Spleen (tissue), 11 donors: ENCODE data around the gene LIN37. TPM values are rescaled to one million over a fixed set of nuclear protein-coding genes. Genes with fewer than 3 reads are reported as not detected.

Experiments used
- DNase-seq: peaks from one replicate; pipeline ENCODE4 v3.0.0-alpha.2; 2020
- H3K27ac ChIP-seq, 8 donors: fragments of 200-600 bp; sonication (generic) in 7 of 8; 1 replicate in 4 of 8; 2 replicates in 4 of 8; pipeline versions ENCODE4 v1.5.0 to v1.8.0; 2016 to 2021; ENCODE audit warnings: inconsistent platforms in 4 of 8, mild to moderate bottlenecking in 4 of 8, moderate library complexity in 1 of 8
- H3K27me3 ChIP-seq, 7 donors: fragments of 200-600 bp; sonication (generic) in 6 of 7; replicated peaks in 1 of 7; 1 replicate in 4 of 7; 2 replicates in 3 of 7; pipeline versions ENCODE4 v1.5.0 to v1.8.0; 2016 to 2021; ENCODE audit warnings: inconsistent platforms in 3 of 7, mild to moderate bottlenecking in 1 of 7
- H3K36me3 ChIP-seq, 6 donors: fragments of 200-600 bp; sonication (generic) in 5 of 6; 1 replicate in 4 of 6; 2 replicates in 2 of 6; pipeline versions ENCODE4 v1.5.0 to v1.8.0; 2016 to 2021; ENCODE audit warnings: inconsistent platforms in 2 of 6
- H3K4me1 ChIP-seq, 6 donors: fragments of 200-600 bp; sonication (generic) in 5 of 6; 1 replicate in 3 of 6; 2 replicates in 3 of 6; pipeline versions ENCODE4 v1.5.0 to v1.8.0; 2016 to 2021; ENCODE audit warnings: inconsistent platforms in 3 of 6
- H3K4me3 ChIP-seq, 8 donors: fragments of 200-600 bp; sonication (generic) in 7 of 8; 1 replicate in 4 of 8; 2 replicates in 4 of 8; pipeline versions ENCODE4 v1.5.0 to v1.8.0; 2016 to 2021; ENCODE audit warnings: inconsistent platforms in 4 of 8, mild to moderate bottlenecking in 4 of 8, moderate library complexity in 2 of 8
- H3K9me3 ChIP-seq, 8 donors: fragments of 200-600 bp; sonication (generic) in 7 of 8; 1 replicate in 4 of 8; 2 replicates in 4 of 8; pipeline versions ENCODE4 v1.5.0 to v1.8.0; 2016 to 2021; ENCODE audit warnings: inconsistent platforms in 4 of 8
- CTCF ChIP-seq, 11 experiments: fragments of 200-600 bp in 7 of 11; fragments of 450-650 bp in 4 of 11; sonication (generic) in 4 of 11; IDR thresholded peaks in 8 of 11; conservative IDR thresholded peaks in 3 of 11; 1 replicate in 7 of 11; 2 replicates in 4 of 11; pipeline versions ENCODE4 v1.4.0 to v1.8.0; 2016 to 2021; ENCODE audit warnings: antibody characterized with exemption in 11 of 11, inconsistent platforms in 4 of 11, mild to moderate bottlenecking in 1 of 11
- POLR2A ChIP-seq, 3 donors: fragments of 450-650 bp; IDR thresholded peaks; one replicate each; pipeline ENCODE4 v1.5.1; 2017; ENCODE audit warnings: antibody characterized with exemption in 3 of 3, mild to moderate bottlenecking in 1 of 3
- POLR2AphosphoS5 ChIP-seq, 3 donors: sonication (generic); formaldehyde crosslinking; IDR thresholded peaks; one replicate each; pipeline ENCODE4 v1.5.1; 2017; ENCODE audit warnings: antibody characterized with exemption in 3 of 3
- WGBS, 5 donors: extraction: QIAGEN DNeasy Blood & Tissue Kit in 3 of 5; methylation state at CpG; one replicate each; pipeline versions ENCODE4 v1.1.5 to v1.1.7; 2013 to 2018; 5-methylcytosine and 5-hydroxymethylcytosine counted together
- intact Hi-C: fragments of 100-400 bp; cut with DNase I; formaldehyde crosslinking; loops from one replicate; pipeline ENCODE4 v1.15.0; 2023; ENCODE audit warnings: low total_unique reads
- polyA plus RNA-seq, 3 donors: library from polyadenylated mRNA; stranded (reverse); fragments of 200-250 nt; gene quantifications; one replicate each; pipeline ENCODE4 v1.2.1, GENCODE V29; 2013
- total RNA-seq, 7 donors: library from RNA; depleted of rRNA in 3 of 7; stranded (reverse); fragments of >200 nt in 3 of 7; fragmentation: NEBNext Ultra II Directional in 4 of 7; extraction: Animal tissue kit (Norgen Biotek cat#: 25700) in 4 of 7; gene quantifications; one replicate each; pipeline versions ENCODE4 v1.1.0 to v1.2.1, GENCODE V29; 2016 to 2021
- donor health status: healthy with polysubstance abuse.
- donor health status: DM: no; HTN: no; CAD: no; lungs with moderate emphysema.
- donor health status: DM: no; HTN: no; CAD: no.
- donor health status: Bipolar disorder and iron deficiency.
- donor health status: healthy.
- donor health status: DM: no; HTN: no; CAD: no.
- donor health status: DM: yes; HTN: yes; CAD: no.

Gene LIN37
- total and polyA plus RNA-seq, 10 donors = 7.0 to 28.5 (median 14.2) TPM

GRCh38 chr19:35738021-35738886, 10.1 kb upstream of the LIN37 start:
- DNase-seq = no peak
- Histone ChIP-seq H3K36me3 (peaks cover 0 to 65% (median 62%) of the 10 kb centered on the region in 6 donors), H3K27me3 (no peaks in the 10 kb centered on the region), H3K9me3 (no peaks in the 10 kb centered on the region), H3K27ac (peak overlapping the region in 3 of 8 donors; percentile 46 to 100 (median 100)), H3K4me1 (peaks cover 8 to 65% (median 38%) of the 10 kb centered on the region in 6 donors), H3K4me3 (no peak overlapping the region)
- WGBS, 5 donors = 89 to 95% (median 90%) methylated on average over 26 to 37 of the region's 37 CpGs
- TF ChIP-seq POLR2A (IDR thresholded peaks at IDR 0.05) (no peak), POLR2AphosphoS5 (IDR thresholded peaks at IDR 0.05) (peak in 1 of 3 donors; percentile 71)
- intact Hi-C loops = no loop called here

GRCh38 chr19:35738887-35739229, 9.5 kb upstream of the LIN37 start:
- TF ChIP-seq POLR2A (IDR thresholded peaks at IDR 0.05) (no peak), POLR2AphosphoS5 (IDR thresholded peaks at IDR 0.05) (no peak), CTCF (IDR thresholded peaks at IDR 0.05 in 8 of 11, conservative IDR thresholded peaks at IDR 0.05 in 3 of 11) (no peak)
- peaks cover 0 to 63% (median 56%) of the 10 kb centered on the region in 6 donors for H3K36me3 ChIP-seq
- H3K27ac ChIP-seq = peak overlapping the region in 3 of 8 donors; percentile 100
- H3K27me3 ChIP-seq = no peaks in the 10 kb centered on the region
- H3K4me3 ChIP-seq = no peak overlapping the region
- H3K9me3 ChIP-seq = no peaks in the 10 kb centered on the region
- H3K4me1 ChIP-seq = peaks cover 9 to 71% (median 44%) of the 10 kb centered on the region in 6 donors
- DNase-seq = no peak
- WGBS, 5 donors = 87 to 100% (median 90%) methylated on average over 1 to 2 of the region's 2 CpGs
- intact Hi-C loops = no loop called here

- peak overlapping the region; percentile 68 to 100 (median 97) for H3K27ac ChIP-seq
- intact Hi-C loops = no loop called here
- no peaks in the 10 kb centered on the region for H3K9me3 ChIP-seq
- DNase-seq = peak; percentile 86
- TF ChIP-seq CTCF (IDR thresholded peaks at IDR 0.05 in 8 of 11, conservative IDR thresholded peaks at IDR 0.05 in 3 of 11) (no peak), POLR2AphosphoS5 (IDR thresholded peaks at IDR 0.05) (peak in 2 of 3 donors; percentile 47 to 76), POLR2A (IDR thresholded peaks at IDR 0.05) (no peak)
- peaks cover 15 to 77% (median 50%) of the 10 kb centered on the region in 6 donors for H3K4me1 ChIP-seq
- no peaks in the 10 kb centered on the region for H3K27me3 ChIP-seq
- peak overlapping the region; percentile 60 to 85 (median 70) for H3K4me3 ChIP-seq
- H3K36me3 ChIP-seq = peaks cover 0 to 58% (median 49%) of the 10 kb centered on the region in 6 donors
- WGBS, 5 donors = 74 to 84% (median 82%) methylated on average over 17 to 29 of the region's 29 CpGs
Observed at GRCh38 chr19:35739275-35740107, 8.9 kb upstream of the LIN37 start.

- DNase-seq = no peak
- intact Hi-C loops = no loop called here
- 2 to 12% (median 8%) methylated on average over 8 to 16 of the region's 16 CpGs for WGBS, 5 donors
- Histone ChIP-seq H3K9me3 (no peaks in the 10 kb centered on the region), H3K27ac (peak overlapping the region; percentile 68 to 100 (median 97)), H3K4me3 (peak overlapping the region; percentile 60 to 85 (median 70)), H3K36me3 (peaks cover 0 to 53% (median 44%) of the 10 kb centered on the region in 6 donors), H3K27me3 (no peaks in the 10 kb centered on the region), H3K4me1 (peaks cover 16 to 80% (median 53%) of the 10 kb centered on the region in 6 donors)
- TF ChIP-seq POLR2A (IDR thresholded peaks at IDR 0.05) = no peak
- peak in 1 of 11 experiments; percentile 8 for TF ChIP-seq CTCF (IDR thresholded peaks at IDR 0.05 in 8 of 11, conservative IDR thresholded peaks at IDR 0.05 in 3 of 11)
Observed at GRCh38 chr19:35740108-35740422, 8.3 kb upstream of the LIN37 start.
